Smooth muscle cell (in vitro differentiated cells): ENCODE data around the gene AUTS2. TPM values are rescaled to one million over a fixed set of nuclear protein-coding genes. Genes with fewer than 3 reads are reported as not detected.

ENCODE experiments used
- DNase-seq: peaks from one replicate; lab custom pipeline; 2025; ENCODE audit not compliant: unreplicated experiment; lab: John Stamatoyannopoulos, UW
- H2AFZ ChIP-seq: fragments of 200-600 bp; sonication (generic); 2 replicates; pipeline ENCODE4 v1.6.0; 2016; ENCODE audit warnings: antibody characterized with exemption, low read depth, mild to moderate bottlenecking
- H3F3A ChIP-seq: fragments of 200-600 bp; sonication (generic); 2 replicates; pipeline ENCODE4 v1.6.0; 2017; ENCODE audit warnings: antibody characterized with exemption, low read depth
- H3K27ac ChIP-seq: fragments of 200-600 bp; sonication (generic); 2 replicates; pipeline ENCODE4 v1.5.1; 2016; ENCODE audit warnings: low read depth, mild to moderate bottlenecking
- H3K27me3 ChIP-seq: fragments of 200-600 bp; sonication (generic); 2 replicates; pipeline ENCODE4 v1.6.1; 2016; ENCODE audit warnings: low read depth, mild to moderate bottlenecking
- H3K36me3 ChIP-seq: fragments of 200-600 bp; sonication (generic); 2 replicates; pipeline ENCODE4 v1.5.1; 2016; ENCODE audit warnings: low read depth
- H3K4me1 ChIP-seq: fragments of 200-600 bp; sonication (generic); 2 replicates; pipeline ENCODE4 v1.5.1; 2016; ENCODE audit warnings: low read depth
- H3K4me2 ChIP-seq: fragments of 200-600 bp; sonication (generic); 2 replicates; pipeline ENCODE4 v1.6.0; 2016; ENCODE audit warnings: mild to moderate bottlenecking
- H3K4me3 ChIP-seq: fragments of 200-600 bp; sonication (generic); 2 replicates; pipeline ENCODE4 v1.5.1; 2016; ENCODE audit warnings: mild to moderate bottlenecking
- H3K79me2 ChIP-seq: fragments of 200-600 bp; sonication (generic); 2 replicates; pipeline ENCODE4 v1.6.0; 2016; ENCODE audit warnings: low read depth, mild to moderate bottlenecking
- H3K9ac ChIP-seq: fragments of 200-600 bp; sonication (generic); 2 replicates; pipeline ENCODE4 v1.6.0; 2016; ENCODE audit warnings: low read depth
- H3K9me3 ChIP-seq: fragments of 200-600 bp; sonication (generic); replicated peaks from 2 replicates; pipeline ENCODE4 v1.5.1; 2016; ENCODE audit warnings: low read depth
- H4K20me1 ChIP-seq: fragments of 200-600 bp; sonication (generic); 2 replicates; pipeline ENCODE4 v1.6.0; 2016; ENCODE audit warnings: low read depth
- CTCF ChIP-seq: fragments of 200-600 bp; sonication (generic); IDR thresholded peaks from 2 replicates; pipeline ENCODE4 v1.5.1; 2017; ENCODE audit warnings: borderline replicate concordance, mild to moderate bottlenecking, antibody characterized with exemption; ENCODE audit not compliant: insufficient read depth, poor library complexity, severe bottlenecking
- WGBS: methylation state at CpG from one replicate; pipeline ENCODE4 v1.1.7; 2016; ENCODE audit warnings: low lambda C conversion rate; 5-methylcytosine and 5-hydroxymethylcytosine counted together
- polyA plus RNA-seq: library from polyadenylated mRNA; unstranded; fragments of >200 nt; fragmentation: Nextera tagmentation; extraction: Ambion mirVana; gene quantifications from 2 replicates; pipeline ENCODE4 v1.2.1, GENCODE V29; 2016
- total RNA-seq: library from RNA; depleted of rRNA; stranded (reverse); fragments of >200 nt; gene quantifications from 2 replicates; pipeline ENCODE4 v1.2.3, GENCODE V29; 2014

Gene AUTS2
- total and polyA plus RNA-seq, 2 experiments from 2014 or later, result 6.5 to 8.6 TPM

GRCh38 chr7:69654849-69655707 is 56.8 kb downstream of the AUTS2 start:
- no peaks in the 10 kb centered on the region for H3K79me2 ChIP-seq
- no peaks in the 10 kb centered on the region for H3K9me3 ChIP-seq
- no peaks in the 10 kb centered on the region for H3K36me3 ChIP-seq
- 89% methylated on average over 6 of the region's 6 CpGs for WGBS
- H2AFZ ChIP-seq, result no peak overlapping the region
- H3F3A ChIP-seq, result no peaks in the 10 kb centered on the region
- H3K4me1 ChIP-seq, result peaks cover 14% of the 10 kb centered on the region
- TF ChIP-seq CTCF, result no peak
- H3K4me2 ChIP-seq, result no peak overlapping the region
- no peak overlapping the region for H3K9ac ChIP-seq
- DNase-seq, result no peak
- H4K20me1 ChIP-seq, result peaks cover 39% of the 10 kb centered on the region
- H3K27ac ChIP-seq, result no peak overlapping the region
- no peak overlapping the region for H3K4me3 ChIP-seq
- no peaks in the 10 kb centered on the region for H3K27me3 ChIP-seq

DNA sequence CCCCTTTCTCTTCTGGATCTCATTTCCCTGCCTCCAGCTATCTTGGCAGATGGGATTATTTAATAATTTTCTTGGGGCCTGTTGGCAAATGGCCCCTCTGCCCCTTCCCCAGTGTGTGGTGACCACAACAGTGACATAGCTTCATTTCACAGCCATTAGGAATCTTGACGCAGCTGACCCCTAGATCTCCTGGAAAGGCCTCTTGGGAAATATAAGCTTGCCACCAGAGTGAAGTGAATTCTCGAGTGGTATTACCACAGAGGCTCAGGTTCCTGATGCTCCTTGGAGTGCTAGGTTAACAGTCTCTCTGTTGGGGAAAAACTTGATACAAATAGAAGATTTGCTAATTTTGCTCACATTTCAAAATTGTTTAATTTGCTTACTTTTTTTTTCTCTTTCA is 57.8 kb downstream of the AUTS2 start:
- H3K27me3 ChIP-seq, result no peaks in the 10 kb centered on the region
- no peak overlapping the region for H3K27ac ChIP-seq
- no peak overlapping the region for H3K9ac ChIP-seq
- H3K4me2 ChIP-seq, result no peak overlapping the region
- H3K9me3 ChIP-seq, result no peaks in the 10 kb centered on the region
- no peak for TF ChIP-seq CTCF
- H3F3A ChIP-seq, result no peaks in the 10 kb centered on the region
- H3K4me1 ChIP-seq, result peaks cover 17% of the 10 kb centered on the region
- H4K20me1 ChIP-seq, result peaks cover 41% of the 10 kb centered on the region
- no peak for DNase-seq
- H3K79me2 ChIP-seq, result no peaks in the 10 kb centered on the region
- no peaks in the 10 kb centered on the region for H3K36me3 ChIP-seq
- H2AFZ ChIP-seq, result no peak overlapping the region
- H3K4me3 ChIP-seq, result no peak overlapping the region
- WGBS, result 91% methylated on average over 2 of the region's 2 CpGs

GRCh38 chr7:69656890-69657289 is 58.6 kb downstream of the AUTS2 start:
- no peak overlapping the region for H3K9ac ChIP-seq
- no peaks in the 10 kb centered on the region for H3K9me3 ChIP-seq
- H3K79me2 ChIP-seq, result no peaks in the 10 kb centered on the region
- H3K4me2 ChIP-seq, result peak overlapping the region; percentile 49
- no peak overlapping the region for H3K4me3 ChIP-seq
- H3K27ac ChIP-seq, result no peak overlapping the region
- H4K20me1 ChIP-seq, result peaks cover 41% of the 10 kb centered on the region
- H3K36me3 ChIP-seq, result no peaks in the 10 kb centered on the region
- H2AFZ ChIP-seq, result no peak overlapping the region
- DNase-seq, result no peak
- H3F3A ChIP-seq, result no peaks in the 10 kb centered on the region
- TF ChIP-seq CTCF, result no peak
- H3K4me1 ChIP-seq, result peaks cover 17% of the 10 kb centered on the region
- WGBS, result 4% methylated on average over 5 of the region's 5 CpGs
- H3K27me3 ChIP-seq, result no peaks in the 10 kb centered on the region

DNA sequence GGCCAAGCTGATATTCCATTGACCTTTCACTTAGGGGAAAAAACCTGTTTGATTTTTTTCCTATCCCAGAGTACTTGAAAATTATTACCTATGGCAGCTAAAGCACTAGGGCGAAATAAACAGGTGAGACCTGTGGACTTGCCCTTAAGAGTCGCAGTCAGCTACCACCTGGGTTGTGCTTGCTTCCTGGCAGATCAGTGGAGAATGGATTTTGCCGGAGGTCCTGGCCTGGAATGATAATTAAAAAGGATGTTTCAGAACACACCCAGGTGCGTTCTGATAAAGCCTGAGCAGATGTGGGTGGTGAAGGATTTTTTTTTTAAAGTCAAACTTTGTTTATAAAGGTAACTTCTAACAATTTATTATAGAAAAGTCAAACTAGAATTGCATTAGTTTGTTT is 59.1 kb downstream of the AUTS2 start:
- 81% methylated on average over 4 of the region's 4 CpGs for WGBS
- Histone ChIP-seq H2AFZ (no peak overlapping the region), H3K4me2 (peak overlapping the region; percentile 49), H3K4me1 (peaks cover 17% of the 10 kb centered on the region), H3F3A (no peaks in the 10 kb centered on the region), H3K4me3 (no peak overlapping the region), H3K79me2 (no peaks in the 10 kb centered on the region), H3K27me3 (no peaks in the 10 kb centered on the region), H3K27ac (no peak overlapping the region), H4K20me1 (peaks cover 43% of the 10 kb centered on the region), H3K36me3 (no peaks in the 10 kb centered on the region), H3K9me3 (no peaks in the 10 kb centered on the region), H3K9ac (no peak overlapping the region)
- no peak for DNase-seq
- no peak for TF ChIP-seq CTCF
